Esophagus squamous epithelium (tissue), 5 donors: ENCODE measurements around the gene PTPN18. TPM values are rescaled to one million over a fixed set of nuclear protein-coding genes. Genes with fewer than 3 reads are reported as not detected.

ENCODE experiments used
- DNase-seq: peaks from one replicate; lab custom pipeline; 2025; lab: John Stamatoyannopoulos, UW
- H3K27ac ChIP-seq, 4 donors: fragments of 200-600 bp; sonication (generic); one replicate each; pipeline ENCODE4 v1.5.1; 2016 to 2019; ENCODE audit warnings: mild to moderate bottlenecking in 1 of 4
- H3K27me3 ChIP-seq, 4 donors: fragments of 200-600 bp; sonication (generic); 1 replicate in 3 of 4; 2 replicates in 1 of 4; pipeline versions ENCODE4 v1.5.1 to v1.6.0; 2017 to 2021; ENCODE audit warnings: antibody characterized with exemption in 1 of 4
- H3K36me3 ChIP-seq, 3 donors: fragments of 200-600 bp; sonication (generic); one replicate each; pipeline ENCODE4 v1.5.1; 2016 to 2019
- H3K4me1 ChIP-seq, 3 donors: fragments of 200-600 bp; sonication (generic); one replicate each; pipeline ENCODE4 v1.5.1; 2017 to 2019
- H3K4me3 ChIP-seq, 4 donors: fragments of 200-600 bp; sonication (generic); 1 replicate in 3 of 4; 2 replicates in 1 of 4; pipeline ENCODE4 v1.5.1; 2016 to 2019; ENCODE audit warnings: mild to moderate bottlenecking in 2 of 4, moderate library complexity in 1 of 4
- H3K9me3 ChIP-seq, 3 donors: fragments of 200-600 bp; sonication (generic); one replicate each; pipeline ENCODE4 v1.5.1; 2016 to 2019
- POLR2A ChIP-seq, 4 donors: fragments of 450-650 bp; IDR thresholded peaks; one replicate each; pipeline ENCODE4 v1.6.1; 2017; ENCODE audit warnings: antibody characterized with exemption in 4 of 4, mild to moderate bottlenecking in 4 of 4, moderate library complexity in 3 of 4
- WGBS, 2 donors: methylation state at CpG; one replicate each; pipeline ENCODE4 v1.1.5; 2018; 5-methylcytosine and 5-hydroxymethylcytosine counted together
- intact Hi-C: fragments of 100-400 bp; cut with DNase I; formaldehyde crosslinking; loops from one replicate; pipeline ENCODE4 v1.15.0; 2022
- total RNA-seq, 4 donors: library from RNA; depleted of rRNA; stranded (reverse); fragments of >200 nt; gene quantifications; one replicate each; pipeline ENCODE4 v1.1.0, GENCODE V29; 2016
- TF ChIP-seq, protein P1 (sequence below), 6 experiments: fragments of 450-650 bp in 4 of 6; fragments of 200-600 bp in 2 of 6; sonication (generic) in 2 of 6; IDR thresholded peaks; one replicate each; pipeline ENCODE4 v1.5.1; 2016 to 2019; ENCODE audit warnings: antibody characterized with exemption in 6 of 6, mild to moderate bottlenecking in 4 of 6, moderate library complexity in 4 of 6
- donor health status: DM: yes; HTN: yes; CAD: no.

PTPN18 gene
- total RNA-seq, 4 donors from 2014 or later, result 26.8 to 43.6 (median 35.5) TPM

DNA sequence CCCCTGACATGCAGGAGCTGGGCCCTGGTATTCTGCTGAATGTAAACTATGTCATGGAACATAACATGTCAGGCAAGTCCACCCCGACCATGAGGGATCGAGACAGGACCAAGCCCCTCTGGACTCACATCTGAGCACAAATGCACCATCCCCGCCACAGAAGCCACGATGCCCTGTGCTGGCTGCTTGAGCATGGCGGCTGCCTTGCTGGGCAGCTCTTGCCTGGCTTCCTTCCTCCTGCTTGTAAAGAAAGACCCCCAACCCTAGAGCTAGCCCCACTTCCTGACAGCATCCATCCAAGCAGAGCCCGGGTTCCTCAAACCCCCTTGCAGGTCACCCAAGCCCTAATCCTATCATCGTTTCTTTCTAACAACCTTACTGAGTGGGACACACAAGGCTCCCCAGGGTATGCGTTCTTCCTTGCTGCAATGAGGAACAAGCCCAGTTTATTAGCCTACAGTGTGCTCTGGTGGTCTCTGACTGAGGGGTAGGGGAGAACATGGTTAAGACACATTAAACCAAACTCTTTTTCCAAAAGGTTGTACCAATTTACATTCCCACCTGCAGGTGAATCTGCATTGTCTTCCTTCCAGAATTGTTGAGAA is 26.6 kb downstream of the PTPN18 start:
- H3K4me1 ChIP-seq, result peaks cover 0 to 13% (median 0%) of the 10 kb centered on the region in 3 donors
- H3K4me3 ChIP-seq, result no peak overlapping the region
- no peak overlapping the region for H3K27ac ChIP-seq
- H3K36me3 ChIP-seq, result peaks cover 0 to 14% (median 0%) of the 10 kb centered on the region in 3 donors
- 88% methylated on average over 3 to 8 of the region's 8 CpGs for WGBS, 2 donors
- H3K27me3 ChIP-seq, result no peaks in the 10 kb centered on the region
- DNase-seq, result no peak
- H3K9me3 ChIP-seq, result no peaks in the 10 kb centered on the region
- no peak for TF ChIP-seq POLR2A (IDR thresholded peaks at IDR 0.05)
- TF ChIP-seq, protein P1, sequence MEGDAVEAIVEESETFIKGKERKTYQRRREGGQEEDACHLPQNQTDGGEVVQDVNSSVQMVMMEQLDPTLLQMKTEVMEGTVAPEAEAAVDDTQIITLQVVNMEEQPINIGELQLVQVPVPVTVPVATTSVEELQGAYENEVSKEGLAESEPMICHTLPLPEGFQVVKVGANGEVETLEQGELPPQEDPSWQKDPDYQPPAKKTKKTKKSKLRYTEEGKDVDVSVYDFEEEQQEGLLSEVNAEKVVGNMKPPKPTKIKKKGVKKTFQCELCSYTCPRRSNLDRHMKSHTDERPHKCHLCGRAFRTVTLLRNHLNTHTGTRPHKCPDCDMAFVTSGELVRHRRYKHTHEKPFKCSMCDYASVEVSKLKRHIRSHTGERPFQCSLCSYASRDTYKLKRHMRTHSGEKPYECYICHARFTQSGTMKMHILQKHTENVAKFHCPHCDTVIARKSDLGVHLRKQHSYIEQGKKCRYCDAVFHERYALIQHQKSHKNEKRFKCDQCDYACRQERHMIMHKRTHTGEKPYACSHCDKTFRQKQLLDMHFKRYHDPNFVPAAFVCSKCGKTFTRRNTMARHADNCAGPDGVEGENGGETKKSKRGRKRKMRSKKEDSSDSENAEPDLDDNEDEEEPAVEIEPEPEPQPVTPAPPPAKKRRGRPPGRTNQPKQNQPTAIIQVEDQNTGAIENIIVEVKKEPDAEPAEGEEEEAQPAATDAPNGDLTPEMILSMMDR (IDR thresholded peaks at IDR 0.05), result no peak
- intact Hi-C loops, result no loop called here

DNA sequence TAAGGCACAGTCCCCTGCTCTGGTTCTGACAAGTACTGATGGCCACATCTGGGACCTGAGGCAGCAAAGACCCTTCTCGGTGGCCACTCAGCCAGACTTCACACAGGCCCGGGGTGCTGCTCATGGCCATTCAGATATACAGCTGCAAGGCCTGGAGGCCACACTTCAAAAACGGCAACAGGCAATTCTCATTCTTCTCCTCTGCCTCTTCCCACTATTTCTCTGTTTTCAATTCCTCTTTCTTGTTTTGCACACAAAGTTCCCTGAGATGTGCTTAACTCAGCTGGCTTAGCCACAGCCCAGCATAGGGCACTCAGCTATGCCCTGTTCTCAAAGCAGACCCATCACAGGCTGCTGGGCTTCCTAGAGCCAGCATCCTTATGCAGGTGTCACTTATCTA is 29.9 kb downstream of the PTPN18 start:
- no peaks in the 10 kb centered on the region for H3K9me3 ChIP-seq
- no peaks in the 10 kb centered on the region for H3K27me3 ChIP-seq
- no peak for TF ChIP-seq POLR2A (IDR thresholded peaks at IDR 0.05)
- TF ChIP-seq, protein P1 (IDR thresholded peaks at IDR 0.05), result no peak
- DNase-seq, result no peak
- H3K36me3 ChIP-seq, result peaks cover 0 to 14% (median 0%) of the 10 kb centered on the region in 3 donors
- no peak overlapping the region for H3K4me3 ChIP-seq
- peak overlapping the region in 1 of 4 donors; percentile 67 for H3K27ac ChIP-seq
- intact Hi-C loops, result no loop called here
- 83 to 88% methylated on average over 3 of the region's 3 CpGs for WGBS, 2 donors
- peaks cover 3 to 28% (median 5%) of the 10 kb centered on the region in 3 donors for H3K4me1 ChIP-seq

DNA sequence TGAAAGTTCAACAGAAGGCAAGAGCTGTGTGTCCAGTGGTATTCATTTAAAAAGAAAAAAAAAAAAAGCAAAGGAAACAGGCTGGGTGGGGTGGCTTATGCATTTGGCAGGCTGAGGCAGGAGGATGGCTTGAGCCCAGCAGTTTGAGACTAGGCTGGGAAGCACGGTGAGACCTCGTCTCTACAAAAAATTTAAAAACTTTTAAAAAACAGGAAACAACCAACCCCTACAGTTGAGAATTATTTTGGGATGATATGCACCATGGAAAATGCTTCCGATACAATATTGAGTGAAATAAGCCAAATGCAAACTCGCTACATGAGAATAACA is 31.2 kb downstream of the PTPN18 start:
- peaks cover 0 to 6% (median 0%) of the 10 kb centered on the region in 3 donors for H3K36me3 ChIP-seq
- peak overlapping the region in 3 of 4 donors; percentile 31 to 60 (median 54) for H3K27ac ChIP-seq
- H3K27me3 ChIP-seq, result no peaks in the 10 kb centered on the region
- peaks cover 8 to 37% (median 12%) of the 10 kb centered on the region in 3 donors for H3K4me1 ChIP-seq
- no peak for TF ChIP-seq POLR2A (IDR thresholded peaks at IDR 0.05)
- TF ChIP-seq, protein P1 (IDR thresholded peaks at IDR 0.05), result no peak
- no peak overlapping the region for H3K4me3 ChIP-seq
- no peaks in the 10 kb centered on the region for H3K9me3 ChIP-seq
- intact Hi-C loops, result no loop called here
- WGBS, 2 donors, result 38 to 44% methylated on average over 4 of the region's 4 CpGs
- DNase-seq, result no peak

DNA sequence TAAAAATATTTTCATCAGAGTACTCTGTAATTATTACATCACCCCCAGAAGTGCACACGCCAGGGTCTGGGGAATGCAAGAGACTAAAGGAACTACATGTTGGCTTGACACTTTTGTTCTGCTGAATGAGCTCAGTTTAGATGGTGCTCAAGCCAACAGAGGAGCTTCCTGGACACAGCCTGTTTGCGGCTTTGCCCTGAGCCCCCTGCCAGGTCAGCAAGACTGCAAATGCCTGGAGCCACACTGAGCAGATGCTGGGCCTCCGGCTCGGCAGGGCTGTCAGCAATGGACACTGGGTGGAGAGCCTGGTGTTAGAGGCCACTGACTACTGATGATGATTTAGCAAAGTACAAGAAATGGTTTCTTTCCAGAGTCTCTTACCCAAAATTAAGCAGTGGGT is 31.9 kb downstream of the PTPN18 start:
- peak overlapping the region in 3 of 4 donors; percentile 45 to 60 (median 47) for H3K27ac ChIP-seq
- WGBS, 2 donors, result 50 to 80% methylated on average over 2 to 4 of the region's 4 CpGs

More for the DNA sequence above, 31.9 kb downstream of the PTPN18 start:
- DNase-seq, result no peak
- no peaks in the 10 kb centered on the region for H3K9me3 ChIP-seq
- H3K36me3 ChIP-seq, result no peaks in the 10 kb centered on the region
- TF ChIP-seq, protein P1 (IDR thresholded peaks at IDR 0.05), result no peak
- no peak for TF ChIP-seq POLR2A (IDR thresholded peaks at IDR 0.05)
- no peaks in the 10 kb centered on the region for H3K27me3 ChIP-seq
- peaks cover 11 to 41% (median 14%) of the 10 kb centered on the region in 3 donors for H3K4me1 ChIP-seq
- intact Hi-C loops, result no loop called here
- H3K4me3 ChIP-seq, result no peak overlapping the region
